HG03066 (cell line): ENCODE results near the gene GSX1.

Source experiments
- ATAC-seq: cut with Tn5 transposase; IDR thresholded peaks from one replicate; pipeline ENCODE4 v1.9.1; 2021; ENCODE audit warnings: low read depth; ENCODE audit not compliant: unreplicated experiment

Gene GSX1

GRCh38 chr13:27826379-27827353, 34.4 kb downstream of the GSX1 start:
- ATAC-seq = no peak

- ATAC-seq = no peak
Observed at GRCh38 chr13:27827646-27828045, 35.4 kb downstream of the GSX1 start.

- no peak for ATAC-seq
Observed at GRCh38 chr13:27830010-27830409, 37.7 kb downstream of the GSX1 start.

- ATAC-seq = no peak
Observed at GRCh38 chr13:27833206-27833605, 40.9 kb downstream of the GSX1 start.

- no peak for ATAC-seq
Observed at GRCh38 chr13:27834095-27834494, 41.8 kb downstream of the GSX1 start.

GRCh38 chr13:27835799-27836198, 43.5 kb downstream of the GSX1 start:
- no peak for ATAC-seq

DNA sequence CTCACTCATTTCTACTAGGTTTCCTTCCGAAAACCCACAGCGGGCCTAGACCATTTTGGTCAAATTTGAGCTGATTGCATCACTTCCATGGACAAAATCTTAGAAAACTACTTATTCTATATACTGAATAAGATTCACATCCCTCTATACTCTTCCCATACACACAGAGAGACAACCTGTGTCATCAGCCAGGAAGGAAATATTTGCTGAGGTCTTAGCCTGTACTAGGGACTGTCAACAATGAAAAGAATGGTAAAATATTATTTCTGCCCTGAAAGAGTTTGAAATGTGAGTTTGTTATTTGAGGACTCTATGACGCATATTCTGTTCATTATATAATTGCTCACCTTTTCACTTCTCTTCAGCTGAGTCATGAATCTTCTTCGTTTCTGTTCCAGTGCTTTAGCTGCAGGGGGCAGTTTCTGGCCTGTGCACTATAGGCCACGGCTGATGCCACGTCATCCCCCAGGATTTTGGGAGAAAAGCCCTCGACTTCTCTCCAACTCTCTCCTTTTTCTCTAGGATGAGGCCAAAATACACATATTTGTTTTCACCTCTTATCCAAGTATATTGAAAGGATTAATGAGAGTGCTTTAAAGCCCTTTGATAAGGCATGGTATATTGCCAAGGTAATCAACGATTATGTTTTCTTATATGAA, 47.7 kb downstream of the GSX1 start:
- no peak for ATAC-seq

DNA sequence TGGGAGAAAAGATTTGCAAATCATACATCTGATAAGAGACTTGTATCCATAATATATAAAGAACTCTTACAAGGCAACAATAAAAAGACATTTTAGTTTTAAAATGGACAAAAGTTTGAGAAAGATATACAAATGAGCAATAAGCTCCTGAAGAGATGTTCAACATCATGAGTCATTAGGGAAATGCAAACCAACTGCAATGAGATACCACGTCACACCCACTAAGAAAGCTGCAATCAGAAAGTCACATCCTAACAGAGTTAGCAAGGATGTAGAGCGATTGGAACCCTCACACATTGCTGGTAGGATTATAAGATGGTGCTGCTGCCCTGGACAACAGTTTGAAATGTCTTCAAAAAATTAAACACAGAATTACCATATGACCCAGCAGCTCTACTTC, 50.3 kb downstream of the GSX1 start:
- ATAC-seq = no peak
